Thyroid gland (tissue), 4 donors: Measurements from ENCODE around the gene SLC38A10. TPM values are rescaled to one million over a fixed set of nuclear protein-coding genes. Genes with fewer than 3 reads are reported as not detected.
A peak's percentile ranks its signal among the peaks of the same experiment; 100 is the strongest.

ENCODE experiments used
- DNase-seq, 2 donors: peaks; one replicate each; pipeline ENCODE4 v3.0.0-alpha.2; 2019
- H3K27ac ChIP-seq, 3 donors: fragments of 200-600 bp; sonication (generic); 1 replicate in 2 of 3; 2 replicates in 1 of 3; pipeline ENCODE4 v1.5.1; 2016 to 2019; ENCODE audit warnings: mild to moderate bottlenecking in 1 of 3, moderate library complexity in 1 of 3
- H3K27me3 ChIP-seq: fragments of 200-600 bp; sonication (generic); one replicate; pipeline ENCODE4 v1.5.1; 2019
- H3K36me3 ChIP-seq, 2 donors: fragments of 200-600 bp; sonication (generic); one replicate each; pipeline ENCODE4 v1.5.1; 2016 to 2019
- H3K4me1 ChIP-seq, 2 donors: fragments of 200-600 bp; sonication (generic); one replicate each; pipeline ENCODE4 v1.5.1; 2017 to 2019
- H3K4me3 ChIP-seq, 3 donors: fragments of 200-600 bp; sonication (generic); replicated peaks in 1 of 3; 1 replicate in 2 of 3; 2 replicates in 1 of 3; pipeline ENCODE4 v1.5.1; 2016; ENCODE audit warnings: mild to moderate bottlenecking in 1 of 3
- H3K9me3 ChIP-seq: fragments of 200-600 bp; sonication (generic); one replicate; pipeline ENCODE4 v1.5.1; 2017
- CTCF ChIP-seq, 6 experiments: fragments of 200-600 bp in 3 of 6; fragments of 450-650 bp in 3 of 6; sonication (generic) in 3 of 6; IDR thresholded peaks; one replicate each; pipeline ENCODE4 v1.5.1; 2016 to 2019; ENCODE audit warnings: antibody characterized with exemption in 6 of 6, mild to moderate bottlenecking in 2 of 6, inconsistent platforms in 1 of 6, moderate library complexity in 1 of 6
- POLR2A ChIP-seq, 2 donors: fragments of 450-650 bp; IDR thresholded peaks; one replicate each; pipeline ENCODE4 v1.6.1; 2017; ENCODE audit warnings: antibody characterized with exemption in 2 of 2, mild to moderate bottlenecking in 2 of 2, moderate library complexity in 1 of 2
- WGBS, 2 donors: methylation state at CpG; one replicate each; pipeline ENCODE4 v1.1.5; 2017; 5-methylcytosine and 5-hydroxymethylcytosine counted together
- intact Hi-C: fragments of 100-400 bp; cut with DNase I; formaldehyde crosslinking; loops from one replicate; pipeline ENCODE4 v1.15.1; 2023
- total RNA-seq, 4 donors: library from RNA; depleted of rRNA; stranded (reverse); fragments of >200 nt; gene quantifications; one replicate each; pipeline ENCODE4 v1.2.3, GENCODE V29; 2016

Gene SLC38A10
- total RNA-seq, 4 donors from 2014 or later: 81.8 to 140 (median 121) TPM

GRCh38 chr17:81242421-81243332, 52.4 kb downstream of the SLC38A10 start:
- peaks cover 15 to 17% of the 10 kb centered on the region in 2 donors for H3K4me1 ChIP-seq
- no peaks in the 10 kb centered on the region for H3K9me3 ChIP-seq
- no peak for DNase-seq
- H3K36me3 ChIP-seq: no peaks in the 10 kb centered on the region
- no peak overlapping the region for H3K27ac ChIP-seq
- H3K4me3 ChIP-seq: no peak overlapping the region
- no peak for TF ChIP-seq POLR2A (IDR thresholded peaks at IDR 0.05)
- no peak for TF ChIP-seq CTCF (IDR thresholded peaks at IDR 0.05)
- intact Hi-C loops: no loop called here
- 78 to 82% methylated on average over 19 to 27 of the region's 33 CpGs for WGBS, 2 donors
- no peaks in the 10 kb centered on the region for H3K27me3 ChIP-seq

DNA sequence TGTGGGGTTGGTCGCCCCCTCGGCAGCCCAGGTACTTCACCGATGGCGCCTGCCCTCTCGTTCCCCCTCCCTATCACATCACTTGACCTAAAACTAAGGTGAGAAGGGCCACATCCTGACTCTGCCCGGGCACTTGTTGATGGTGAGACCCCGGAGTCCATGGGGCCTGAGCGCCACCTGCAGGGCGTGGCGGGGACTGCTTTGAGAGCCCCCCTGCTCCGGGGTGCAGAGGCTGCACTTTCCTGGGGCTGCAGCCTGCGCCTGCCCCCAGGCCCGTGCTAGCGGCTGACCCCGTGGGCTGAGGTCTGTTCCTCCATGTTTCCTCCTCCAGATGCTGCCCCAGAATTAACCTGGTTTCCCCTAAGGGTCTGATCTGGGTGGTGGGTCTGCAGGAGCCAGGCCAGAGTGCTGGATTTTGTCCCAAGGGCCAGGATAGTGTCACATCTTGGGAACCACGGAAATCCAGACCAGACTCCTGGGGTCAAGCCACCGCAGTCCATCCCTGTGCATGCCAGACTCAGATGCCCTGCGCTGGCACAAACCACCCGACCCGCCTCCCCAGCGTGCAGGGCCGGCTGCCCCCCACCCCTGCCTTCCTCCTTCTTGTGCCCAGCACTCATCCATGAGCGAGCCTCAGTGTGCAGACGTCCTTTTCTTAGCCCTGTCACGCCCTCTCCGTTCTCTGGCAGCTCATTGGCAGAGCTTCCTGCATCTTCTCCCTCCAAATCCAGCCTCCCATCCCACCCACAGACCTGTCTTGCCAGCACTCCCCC, 53.3 kb downstream of the SLC38A10 start:
- peak; percentile 42 to 54 for DNase-seq
- intact Hi-C loops: no loop called here
- 52 to 53% methylated on average over 16 to 21 of the region's 26 CpGs for WGBS, 2 donors
- TF ChIP-seq CTCF (IDR thresholded peaks at IDR 0.05) (peak in 5 of 6 experiments; percentile 41 to 66 (median 52)), POLR2A (IDR thresholded peaks at IDR 0.05) (no peak)
- Histone ChIP-seq H3K36me3 (no peaks in the 10 kb centered on the region), H3K4me1 (peaks cover 20 to 22% of the 10 kb centered on the region in 2 donors), H3K4me3 (no peak overlapping the region), H3K27me3 (no peaks in the 10 kb centered on the region), H3K9me3 (no peaks in the 10 kb centered on the region), H3K27ac (no peak overlapping the region)

- no peak for DNase-seq
- H3K36me3 ChIP-seq: no peaks in the 10 kb centered on the region
- H3K9me3 ChIP-seq: no peaks in the 10 kb centered on the region
- intact Hi-C loops: no loop called here
- WGBS, 2 donors: 82 to 84% methylated on average over 7 to 10 of the region's 10 CpGs
- H3K4me3 ChIP-seq: no peak overlapping the region
- H3K27ac ChIP-seq: no peak overlapping the region
- TF ChIP-seq CTCF (IDR thresholded peaks at IDR 0.05) (no peak), POLR2A (IDR thresholded peaks at IDR 0.05) (no peak)
- H3K4me1 ChIP-seq: peaks cover 20 to 22% of the 10 kb centered on the region in 2 donors
- no peaks in the 10 kb centered on the region for H3K27me3 ChIP-seq
These were observed 53.9 kb downstream of the SLC38A10 start for GRCh38 chr17:81241203-81241602.

DNA sequence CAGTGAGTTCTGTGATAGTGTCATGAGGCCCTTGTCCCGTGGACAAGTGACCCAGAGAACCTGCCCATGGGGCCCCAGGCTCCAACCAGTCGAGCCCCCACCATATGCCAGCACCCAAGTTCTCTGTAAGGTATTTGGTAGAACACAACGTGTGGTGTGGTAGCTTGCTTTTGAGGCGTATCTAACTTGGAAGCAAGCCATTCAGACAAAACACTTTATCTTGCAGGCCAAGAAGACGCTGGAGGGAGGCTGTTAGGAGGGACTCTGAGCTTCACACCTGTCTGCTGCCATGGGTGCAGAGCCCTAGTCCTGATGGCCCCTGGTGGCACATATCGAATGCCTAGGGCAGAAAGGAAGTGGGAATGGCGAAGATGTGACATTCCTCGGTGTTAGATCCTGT, 54.3 kb downstream of the SLC38A10 start:
- WGBS, 2 donors: 80 to 81% methylated on average over 8 of the region's 8 CpGs
- intact Hi-C loops: no loop called here
- DNase-seq: no peak

More for the DNA sequence above, 54.3 kb downstream of the SLC38A10 start:
- TF ChIP-seq CTCF (IDR thresholded peaks at IDR 0.05) (no peak), POLR2A (IDR thresholded peaks at IDR 0.05) (no peak)
- Histone ChIP-seq H3K4me1 (peaks cover 20 to 22% of the 10 kb centered on the region in 2 donors), H3K9me3 (no peaks in the 10 kb centered on the region), H3K27me3 (no peaks in the 10 kb centered on the region), H3K36me3 (no peaks in the 10 kb centered on the region), H3K27ac (no peak overlapping the region), H3K4me3 (no peak overlapping the region)
